Activated B cell treated with CpG ODN at 0.5 μM for 24 hours (primary cell): ENCODE data around the gene ADAM12. TPM values are rescaled to one million over a fixed set of nuclear protein-coding genes. Genes with fewer than 3 reads are reported as not detected.

ENCODE experiments used
- ATAC-seq: fragments of 200-7000 bp; cut with Tn5 transposase; one replicate; pipeline ENCODE4 v1.10.0; 2021; ENCODE audit warnings: low read depth, mild to moderate bottlenecking, moderate library complexity
- CTCF ChIA-PET: fragments of 350-600 bp; sonication (Branson Sonifier 250); formaldehyde crosslinking; loops from one replicate; lab custom pipeline; 2021; ENCODE audit warnings: antibody characterized with exemption; lab: Charles Lee
- POLR2A ChIA-PET: fragments of 350-600 bp; sonication (Branson Sonifier 250); formaldehyde crosslinking; loops from one replicate; lab custom pipeline; 2021; ENCODE audit warnings: antibody characterized with exemption; lab: Charles Lee
- DNase-seq: peaks from one replicate; pipeline ENCODE4 v3.0.0; 2022
- H3K27ac Mint-ChIP-seq: one replicate; pipeline ENCODE4 v1.8.0; 2020; ENCODE audit warnings: mixed read lengths
- H3K27me3 Mint-ChIP-seq: one replicate; pipeline ENCODE4 v1.8.0; 2021; ENCODE audit warnings: mixed read lengths
- H3K36me3 Mint-ChIP-seq: one replicate; pipeline ENCODE4 v1.8.0; 2021; ENCODE audit warnings: low read depth, mixed read lengths
- H3K4me1 Mint-ChIP-seq: one replicate; pipeline ENCODE4 v1.8.0; 2021; ENCODE audit warnings: mixed read lengths
- H3K4me3 Mint-ChIP-seq: one replicate; pipeline ENCODE4 v1.8.0; 2020; ENCODE audit warnings: mild to moderate bottlenecking, mixed read lengths
- H3K9me3 Mint-ChIP-seq: one replicate; pipeline ENCODE4 v1.8.0; 2020; ENCODE audit warnings: mixed read lengths
- intact Hi-C: fragments of 100-400 bp; cut with micrococcal nuclease; formaldehyde crosslinking; loops from one replicate; pipeline ENCODE4 v1.15.1; 2024
- total RNA-seq: library from RNA; stranded (reverse); gene quantifications from 2 replicates; pipeline ENCODE4 v1.2.3, GENCODE V29; 2022
- TF ChIP-seq, protein P1 (sequence below): fragments of 200-600 bp; IDR thresholded peaks from one replicate; pipeline ENCODE4 v1.8.0; 2022; ENCODE audit warnings: antibody characterized with exemption, mild to moderate bottlenecking

ADAM12 gene
- total RNA-seq, 1 donor from 2014 or later, result 0.84 TPM

DNA sequence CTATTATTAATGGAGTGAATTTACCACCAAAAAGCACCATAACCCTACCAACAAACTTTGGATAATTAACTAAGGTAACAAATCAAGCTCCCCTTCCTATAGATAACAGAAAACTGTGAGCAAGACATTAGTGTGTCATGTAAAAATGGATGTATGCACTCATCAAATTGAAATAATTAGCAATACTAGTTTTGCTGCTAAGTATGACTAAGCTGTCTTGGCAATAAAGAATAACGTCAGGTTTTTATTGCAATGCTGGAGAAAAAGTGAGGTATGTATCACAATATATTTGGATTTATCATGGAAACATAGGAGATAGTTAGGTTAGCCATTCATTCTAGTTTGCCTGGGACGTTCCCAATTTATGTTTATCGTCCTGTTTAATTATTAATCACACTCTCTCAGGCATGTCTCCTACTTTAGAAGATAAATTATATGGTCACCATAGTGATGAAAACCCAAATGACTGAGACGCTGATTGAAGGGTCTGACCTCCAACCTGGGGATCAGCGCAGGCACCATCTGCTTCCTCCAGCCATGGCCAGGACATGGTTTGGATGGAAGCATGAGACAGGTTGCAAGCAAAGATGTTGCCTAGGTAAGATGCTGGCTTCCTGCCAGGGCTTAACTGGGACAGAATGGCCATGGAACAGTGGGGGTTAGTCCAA is 366.3 kb downstream of the ADAM12 start:
- intact Hi-C loops, result no loop called here

GRCh38 chr10:126017961-126018560 is 370.2 kb downstream of the ADAM12 start:
- Mint-ChIP-seq H3K27me3 (no peaks in the 10 kb centered on the region), H3K4me3 (no peak overlapping the region), H3K27ac (no peak overlapping the region), H3K36me3 (no peaks in the 10 kb centered on the region), H3K9me3 (no peaks in the 10 kb centered on the region), H3K4me1 (no peaks in the 10 kb centered on the region)
- ChIA-PET POLR2A (interaction anchor here (0.7 kb wide), 1 partner anchor 24 kb away, joined by 4 read pairs; no protein-coding TSS in a partner anchor), CTCF (no interaction called here)
- DNase-seq (no peak), ATAC-seq (no peak)
- TF ChIP-seq, protein P1, sequence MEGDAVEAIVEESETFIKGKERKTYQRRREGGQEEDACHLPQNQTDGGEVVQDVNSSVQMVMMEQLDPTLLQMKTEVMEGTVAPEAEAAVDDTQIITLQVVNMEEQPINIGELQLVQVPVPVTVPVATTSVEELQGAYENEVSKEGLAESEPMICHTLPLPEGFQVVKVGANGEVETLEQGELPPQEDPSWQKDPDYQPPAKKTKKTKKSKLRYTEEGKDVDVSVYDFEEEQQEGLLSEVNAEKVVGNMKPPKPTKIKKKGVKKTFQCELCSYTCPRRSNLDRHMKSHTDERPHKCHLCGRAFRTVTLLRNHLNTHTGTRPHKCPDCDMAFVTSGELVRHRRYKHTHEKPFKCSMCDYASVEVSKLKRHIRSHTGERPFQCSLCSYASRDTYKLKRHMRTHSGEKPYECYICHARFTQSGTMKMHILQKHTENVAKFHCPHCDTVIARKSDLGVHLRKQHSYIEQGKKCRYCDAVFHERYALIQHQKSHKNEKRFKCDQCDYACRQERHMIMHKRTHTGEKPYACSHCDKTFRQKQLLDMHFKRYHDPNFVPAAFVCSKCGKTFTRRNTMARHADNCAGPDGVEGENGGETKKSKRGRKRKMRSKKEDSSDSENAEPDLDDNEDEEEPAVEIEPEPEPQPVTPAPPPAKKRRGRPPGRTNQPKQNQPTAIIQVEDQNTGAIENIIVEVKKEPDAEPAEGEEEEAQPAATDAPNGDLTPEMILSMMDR, result no peak
- intact Hi-C loops, result no loop called here

More for the DNA sequence above, 366.3 kb downstream of the ADAM12 start:
- ATAC-seq (no peak), DNase-seq (no peak)
- CTCF ChIA-PET, result no interaction called here
- Mint-ChIP-seq H3K9me3 (peaks cover 4% of the 10 kb centered on the region), H3K27ac (no peak overlapping the region), H3K4me1 (no peaks in the 10 kb centered on the region), H3K4me3 (no peak overlapping the region), H3K36me3 (no peaks in the 10 kb centered on the region), H3K27me3 (no peaks in the 10 kb centered on the region)
- POLR2A ChIA-PET, result no interaction called here
- TF ChIP-seq, protein P1, result no peak

DNA sequence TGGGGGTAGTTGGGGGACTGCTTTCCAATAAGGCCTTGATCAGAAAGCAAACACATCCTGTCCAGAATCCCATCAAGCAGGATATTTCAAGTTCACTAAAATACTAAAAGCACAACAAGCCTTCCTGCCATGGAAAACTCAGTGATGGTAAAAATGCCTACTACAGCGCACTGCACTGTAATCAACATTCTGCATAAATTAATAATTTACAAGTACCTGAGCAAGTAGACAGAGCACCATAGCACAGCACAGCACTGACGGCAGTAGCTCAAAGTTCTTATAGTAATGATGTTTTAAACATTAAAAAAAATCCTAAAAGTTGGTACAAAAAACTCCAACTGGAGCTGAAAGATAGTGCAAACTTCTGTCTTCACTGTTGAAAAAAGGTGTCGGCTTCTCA is 371.4 kb downstream of the ADAM12 start:
- TF ChIP-seq, protein P1, result no peak
- DNase-seq, result no peak
- peaks cover 3% of the 10 kb centered on the region for H3K4me1 Mint-ChIP-seq
- no peaks in the 10 kb centered on the region for H3K36me3 Mint-ChIP-seq
- no peak for ATAC-seq
- no peaks in the 10 kb centered on the region for H3K27me3 Mint-ChIP-seq
- intact Hi-C loops, result no loop called here
- H3K27ac Mint-ChIP-seq, result peak overlapping the region; percentile 6
- POLR2A ChIA-PET, result no interaction called here
- no peaks in the 10 kb centered on the region for H3K9me3 Mint-ChIP-seq
- CTCF ChIA-PET, result no interaction called here
- H3K4me3 Mint-ChIP-seq, result no peak overlapping the region

GRCh38 chr10:126016156-126016805 is 372.0 kb downstream of the ADAM12 start:
- Mint-ChIP-seq H3K27me3 (no peaks in the 10 kb centered on the region), H3K9me3 (no peaks in the 10 kb centered on the region), H3K4me1 (peaks cover 3% of the 10 kb centered on the region), H3K36me3 (no peaks in the 10 kb centered on the region), H3K4me3 (no peak overlapping the region), H3K27ac (no peak overlapping the region)
- ChIA-PET CTCF (no interaction called here), POLR2A (no interaction called here)
- no peak for ATAC-seq
- TF ChIP-seq, protein P1, result no peak
- intact Hi-C loops, result no loop called here
- DNase-seq, result no peak

DNA sequence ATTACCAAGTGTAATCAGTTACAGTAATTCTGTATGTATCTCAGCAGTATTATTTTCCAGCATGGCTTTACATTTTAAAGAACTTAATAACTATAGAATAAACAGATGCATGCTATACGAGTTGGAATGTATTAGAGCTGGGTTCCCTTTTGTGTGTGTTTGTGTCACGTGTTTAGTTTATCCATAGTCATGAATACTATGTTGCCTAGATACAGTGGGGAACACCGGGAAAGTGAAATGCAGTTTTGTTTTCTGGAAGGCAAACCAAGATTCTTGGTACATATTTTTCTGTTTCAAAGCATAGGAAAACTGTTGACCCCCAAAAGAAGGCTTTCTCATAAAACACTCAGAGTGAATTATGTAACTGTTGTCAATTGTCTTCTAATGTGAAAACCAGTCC is 372.9 kb downstream of the ADAM12 start:
- DNase-seq (no peak), ATAC-seq (no peak)
- TF ChIP-seq, protein P1, result no peak
- H3K27ac Mint-ChIP-seq, result no peak overlapping the region
- no peaks in the 10 kb centered on the region for H3K36me3 Mint-ChIP-seq
- peaks cover 3% of the 10 kb centered on the region for H3K9me3 Mint-ChIP-seq
- no peaks in the 10 kb centered on the region for H3K27me3 Mint-ChIP-seq
- intact Hi-C loops, result no loop called here
- peaks cover 3% of the 10 kb centered on the region for H3K4me1 Mint-ChIP-seq
- H3K4me3 Mint-ChIP-seq, result no peak overlapping the region
- CTCF ChIA-PET, result no interaction called here
- POLR2A ChIA-PET, result no interaction called here
